T-helper 17 cell (primary cell): ENCODE measurements around the gene DDAH1. TPM values are rescaled to one million over a fixed set of nuclear protein-coding genes. Genes with fewer than 3 reads are reported as not detected.

Experiments
- ATAC-seq: fragments of 150-1000 bp; cut with Tn5 transposase; 2 replicates; pipeline ENCODE4 v1.10.0; 2021; ENCODE audit warnings: mild to moderate bottlenecking, moderate library complexity
- DNase-seq, 3 donors: peaks; one replicate each; pipeline versions ENCODE4 v3.0.0 to v3.0.0-alpha.2; 2020 to 2021
- H3K9me3 ChIP-seq: one replicate; pipeline ENCODE4 v1.7.0; 2013; ENCODE audit warnings: low read length, mild to moderate bottlenecking; ENCODE audit not compliant: control insufficient read depth, poor library complexity, severe bottlenecking
- H3K27ac Mint-ChIP-seq: one replicate; pipeline ENCODE4 v1.8.0; 2022; ENCODE audit warnings: mild to moderate bottlenecking, moderate library complexity, mixed read lengths
- H3K27me3 Mint-ChIP-seq: one replicate; pipeline ENCODE4 v1.8.0; 2022; ENCODE audit warnings: mixed read lengths
- H3K36me3 Mint-ChIP-seq: one replicate; pipeline ENCODE4 v1.8.0; 2022; ENCODE audit warnings: low read depth, mixed read lengths
- H3K4me1 Mint-ChIP-seq: one replicate; pipeline ENCODE4 v1.8.0; 2022; ENCODE audit warnings: mild to moderate bottlenecking, mixed read lengths
- H3K4me3 Mint-ChIP-seq: one replicate; pipeline ENCODE4 v1.8.0; 2022; ENCODE audit warnings: mild to moderate bottlenecking, moderate library complexity, mixed read lengths
- total RNA-seq, 4 donors: library from RNA in 2 of 4; stranded (reverse) in 2 of 4; gene quantifications; one replicate each; pipeline ENCODE4 v1.2.3 and lab custom pipeline; 2022 to 2026

Gene DDAH1
- total RNA-seq, 2 donors from 2014 or later, result not detected

- Mint-ChIP-seq H3K36me3 (no peaks in the 10 kb centered on the region), H3K4me3 (no peak overlapping the region), H3K27ac (no peak overlapping the region), H3K4me1 (no peaks in the 10 kb centered on the region), H3K27me3 (peaks cover 25% of the 10 kb centered on the region)
- H3K9me3 ChIP-seq, result no peaks in the 10 kb centered on the region
- ATAC-seq, result no peak
- no peak for DNase-seq
Measured at GRCh38 chr1:85330214-85330631, 134.7 kb downstream of the DDAH1 start.

- Mint-ChIP-seq H3K4me3 (no peak overlapping the region), H3K4me1 (no peaks in the 10 kb centered on the region), H3K27me3 (peaks cover 32% of the 10 kb centered on the region), H3K36me3 (no peaks in the 10 kb centered on the region), H3K27ac (no peak overlapping the region)
- DNase-seq (no peak), ATAC-seq (no peak)
- H3K9me3 ChIP-seq, result no peaks in the 10 kb centered on the region
Measured at GRCh38 chr1:85328713-85329397, 136.1 kb downstream of the DDAH1 start.

GRCh38 chr1:85327759-85328158 lies 137.2 kb downstream of the DDAH1 start:
- Mint-ChIP-seq H3K27me3 (peaks cover 32% of the 10 kb centered on the region), H3K27ac (no peak overlapping the region), H3K4me3 (no peak overlapping the region), H3K36me3 (no peaks in the 10 kb centered on the region), H3K4me1 (no peaks in the 10 kb centered on the region)
- H3K9me3 ChIP-seq, result no peaks in the 10 kb centered on the region
- DNase-seq (no peak), ATAC-seq (no peak)

GRCh38 chr1:85326851-85327250 lies 138.1 kb downstream of the DDAH1 start:
- H3K9me3 ChIP-seq, result no peaks in the 10 kb centered on the region
- DNase-seq (no peak), ATAC-seq (no peak)
- peaks cover 32% of the 10 kb centered on the region for H3K27me3 Mint-ChIP-seq
- no peaks in the 10 kb centered on the region for H3K36me3 Mint-ChIP-seq
- H3K4me1 Mint-ChIP-seq, result no peaks in the 10 kb centered on the region
- no peak overlapping the region for H3K27ac Mint-ChIP-seq
- H3K4me3 Mint-ChIP-seq, result no peak overlapping the region

GRCh38 chr1:85326336-85326735 lies 138.6 kb downstream of the DDAH1 start:
- DNase-seq, result no peak
- no peaks in the 10 kb centered on the region for H3K9me3 ChIP-seq
- no peak for ATAC-seq
- no peaks in the 10 kb centered on the region for H3K4me1 Mint-ChIP-seq
- no peak overlapping the region for H3K27ac Mint-ChIP-seq
- H3K4me3 Mint-ChIP-seq, result no peak overlapping the region
- H3K36me3 Mint-ChIP-seq, result no peaks in the 10 kb centered on the region
- peaks cover 32% of the 10 kb centered on the region for H3K27me3 Mint-ChIP-seq

GRCh38 chr1:85325920-85326319 lies 139.0 kb downstream of the DDAH1 start:
- H3K4me3 Mint-ChIP-seq, result no peak overlapping the region
- no peak overlapping the region for H3K27ac Mint-ChIP-seq
- peaks cover 32% of the 10 kb centered on the region for H3K27me3 Mint-ChIP-seq
- H3K36me3 Mint-ChIP-seq, result no peaks in the 10 kb centered on the region
- ATAC-seq (no peak), DNase-seq (no peak)
- H3K9me3 ChIP-seq, result no peaks in the 10 kb centered on the region
- H3K4me1 Mint-ChIP-seq, result no peaks in the 10 kb centered on the region

GRCh38 chr1:85323770-85324169 lies 141.2 kb downstream of the DDAH1 start:
- ATAC-seq (no peak), DNase-seq (no peak)
- Mint-ChIP-seq H3K27ac (no peak overlapping the region), H3K27me3 (peaks cover 38% of the 10 kb centered on the region), H3K4me3 (no peak overlapping the region), H3K4me1 (peaks cover 3% of the 10 kb centered on the region), H3K36me3 (no peaks in the 10 kb centered on the region)
- H3K9me3 ChIP-seq, result no peaks in the 10 kb centered on the region

GRCh38 chr1:85322655-85323054 lies 142.3 kb downstream of the DDAH1 start:
- ATAC-seq (no peak), DNase-seq (no peak)
- Mint-ChIP-seq H3K4me3 (no peak overlapping the region), H3K27ac (no peak overlapping the region), H3K36me3 (no peaks in the 10 kb centered on the region), H3K4me1 (peaks cover 3% of the 10 kb centered on the region), H3K27me3 (peaks cover 42% of the 10 kb centered on the region)
- H3K9me3 ChIP-seq, result no peaks in the 10 kb centered on the region

GRCh38 chr1:85321237-85321964 lies 143.6 kb downstream of the DDAH1 start:
- no peak overlapping the region for H3K4me3 Mint-ChIP-seq
- H3K4me1 Mint-ChIP-seq, result peaks cover 3% of the 10 kb centered on the region
- no peak for ATAC-seq
- peaks cover 53% of the 10 kb centered on the region for H3K27me3 Mint-ChIP-seq
- H3K27ac Mint-ChIP-seq, result no peak overlapping the region
- DNase-seq, result no peak
- H3K36me3 Mint-ChIP-seq, result no peaks in the 10 kb centered on the region
- H3K9me3 ChIP-seq, result no peaks in the 10 kb centered on the region

GRCh38 chr1:85320371-85321131 lies 144.4 kb downstream of the DDAH1 start:
- Mint-ChIP-seq H3K27me3 (peaks cover 49% of the 10 kb centered on the region), H3K36me3 (no peaks in the 10 kb centered on the region), H3K4me1 (peaks cover 3% of the 10 kb centered on the region), H3K27ac (no peak overlapping the region), H3K4me3 (no peak overlapping the region)
- no peaks in the 10 kb centered on the region for H3K9me3 ChIP-seq
- no peak for DNase-seq
- no peak for ATAC-seq

- no peak overlapping the region for H3K27ac Mint-ChIP-seq
- peaks cover 45% of the 10 kb centered on the region for H3K27me3 Mint-ChIP-seq
- no peak overlapping the region for H3K4me3 Mint-ChIP-seq
- no peaks in the 10 kb centered on the region for H3K9me3 ChIP-seq
- DNase-seq (no peak), ATAC-seq (no peak)
- peaks cover 3% of the 10 kb centered on the region for H3K4me1 Mint-ChIP-seq
- H3K36me3 Mint-ChIP-seq, result no peaks in the 10 kb centered on the region
Measured at GRCh38 chr1:85319931-85320330, 145.0 kb downstream of the DDAH1 start.

GRCh38 chr1:85319491-85319890 lies 145.5 kb downstream of the DDAH1 start:
- H3K4me3 Mint-ChIP-seq, result no peak overlapping the region
- no peaks in the 10 kb centered on the region for H3K36me3 Mint-ChIP-seq
- peaks cover 3% of the 10 kb centered on the region for H3K4me1 Mint-ChIP-seq
- no peak for DNase-seq
- H3K27ac Mint-ChIP-seq, result no peak overlapping the region
- ATAC-seq, result no peak
- peaks cover 45% of the 10 kb centered on the region for H3K27me3 Mint-ChIP-seq
- H3K9me3 ChIP-seq, result no peaks in the 10 kb centered on the region

- H3K9me3 ChIP-seq, result no peaks in the 10 kb centered on the region
- ATAC-seq (no peak), DNase-seq (no peak)
- Mint-ChIP-seq H3K4me1 (peaks cover 3% of the 10 kb centered on the region), H3K27me3 (peaks cover 53% of the 10 kb centered on the region), H3K27ac (no peak overlapping the region), H3K4me3 (no peak overlapping the region), H3K36me3 (no peaks in the 10 kb centered on the region)
Measured at GRCh38 chr1:85318217-85318616, 146.7 kb downstream of the DDAH1 start.
